Mammary epithelial cell (primary cell): ENCODE data around the gene CHTF18.
A peak's percentile ranks its signal among the peaks of the same experiment; 100 is the strongest.

Experiments used
- CTCF ChIP-seq, 2 donors: IDR thresholded peaks in 1 of 2; conservative IDR thresholded peaks in 1 of 2; 2 replicates each; pipeline ENCODE4 v1.5.1; 2011 to 2012; ENCODE audit warnings: inconsistent platforms in 2 of 2, low read length in 2 of 2, mild to moderate bottlenecking in 2 of 2, control low read depth in 1 of 2, low read depth in 1 of 2; ENCODE audit not compliant: insufficient read depth in 1 of 2; ENCODE audit errors: extremely low read depth in 1 of 2
- EZH2 ChIP-seq: IDR thresholded peaks from 2 replicates; pipeline ENCODE4 v1.6.1; 2012; ENCODE audit warnings: low read length, inconsistent platforms, borderline replicate concordance

GRCh38 chr16:743794-744500 is 44.5 kb upstream of the CHTF18 start:
- TF ChIP-seq CTCF (conservative IDR thresholded peaks at IDR 0.05 in 1 of 2, IDR thresholded peaks at IDR 0.05 in 1 of 2; ENCODE audit: extremely low read depth in 1 of 2, insufficient read depth in 1 of 2, low read depth in 1 of 2, low read length in 2 of 2) (peak; percentile 21 to 27), EZH2 (no peak)
